ENCODE results near the gene TRIM5. TPM values are rescaled to one million over a fixed set of nuclear protein-coding genes. Genes with fewer than 3 reads are reported as not detected.

The TRIM5 gene
- total RNA-seq, 2 donors from 2014 or later: 7.9 to 10.0 TPM

DNA sequence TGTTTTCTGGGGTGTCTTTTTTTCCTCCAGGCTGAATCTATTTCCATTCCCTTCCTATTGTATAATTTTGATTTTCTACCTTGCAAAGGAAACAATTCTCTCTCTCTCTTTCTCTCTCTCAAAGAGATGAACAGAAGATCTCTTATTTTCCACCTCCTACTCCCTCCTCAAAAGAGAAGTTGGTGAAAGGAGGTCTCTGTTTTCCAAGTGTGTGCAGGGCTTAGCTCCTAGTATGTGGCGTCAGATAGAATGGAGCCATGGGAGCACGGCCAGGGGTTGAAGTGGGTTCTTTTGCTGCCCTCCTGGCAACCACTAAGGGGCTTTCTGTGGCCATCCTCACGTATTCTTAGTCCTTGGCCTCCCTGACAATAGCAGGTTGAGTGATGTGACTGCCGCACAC lies 59.6 kb downstream of the TRIM5 start:
- Histone ChIP-seq H3K9me3 (no peaks in the 10 kb centered on the region), H3K4me3 (peak overlapping the region; percentile 46 to 56), H3K27me3 (no peaks in the 10 kb centered on the region), H3K4me1 (peaks cover 0 to 21% of the 10 kb centered on the region in 2 donors), H3K36me3 (no peaks in the 10 kb centered on the region), H3K27ac (peak overlapping the region; percentile 50 to 61)
- TF ChIP-seq, protein P1, sequence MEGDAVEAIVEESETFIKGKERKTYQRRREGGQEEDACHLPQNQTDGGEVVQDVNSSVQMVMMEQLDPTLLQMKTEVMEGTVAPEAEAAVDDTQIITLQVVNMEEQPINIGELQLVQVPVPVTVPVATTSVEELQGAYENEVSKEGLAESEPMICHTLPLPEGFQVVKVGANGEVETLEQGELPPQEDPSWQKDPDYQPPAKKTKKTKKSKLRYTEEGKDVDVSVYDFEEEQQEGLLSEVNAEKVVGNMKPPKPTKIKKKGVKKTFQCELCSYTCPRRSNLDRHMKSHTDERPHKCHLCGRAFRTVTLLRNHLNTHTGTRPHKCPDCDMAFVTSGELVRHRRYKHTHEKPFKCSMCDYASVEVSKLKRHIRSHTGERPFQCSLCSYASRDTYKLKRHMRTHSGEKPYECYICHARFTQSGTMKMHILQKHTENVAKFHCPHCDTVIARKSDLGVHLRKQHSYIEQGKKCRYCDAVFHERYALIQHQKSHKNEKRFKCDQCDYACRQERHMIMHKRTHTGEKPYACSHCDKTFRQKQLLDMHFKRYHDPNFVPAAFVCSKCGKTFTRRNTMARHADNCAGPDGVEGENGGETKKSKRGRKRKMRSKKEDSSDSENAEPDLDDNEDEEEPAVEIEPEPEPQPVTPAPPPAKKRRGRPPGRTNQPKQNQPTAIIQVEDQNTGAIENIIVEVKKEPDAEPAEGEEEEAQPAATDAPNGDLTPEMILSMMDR (IDR thresholded peaks at IDR 0.05): no peak
- no peak for DNase-seq (ENCODE audit: low spot score)

DNA sequence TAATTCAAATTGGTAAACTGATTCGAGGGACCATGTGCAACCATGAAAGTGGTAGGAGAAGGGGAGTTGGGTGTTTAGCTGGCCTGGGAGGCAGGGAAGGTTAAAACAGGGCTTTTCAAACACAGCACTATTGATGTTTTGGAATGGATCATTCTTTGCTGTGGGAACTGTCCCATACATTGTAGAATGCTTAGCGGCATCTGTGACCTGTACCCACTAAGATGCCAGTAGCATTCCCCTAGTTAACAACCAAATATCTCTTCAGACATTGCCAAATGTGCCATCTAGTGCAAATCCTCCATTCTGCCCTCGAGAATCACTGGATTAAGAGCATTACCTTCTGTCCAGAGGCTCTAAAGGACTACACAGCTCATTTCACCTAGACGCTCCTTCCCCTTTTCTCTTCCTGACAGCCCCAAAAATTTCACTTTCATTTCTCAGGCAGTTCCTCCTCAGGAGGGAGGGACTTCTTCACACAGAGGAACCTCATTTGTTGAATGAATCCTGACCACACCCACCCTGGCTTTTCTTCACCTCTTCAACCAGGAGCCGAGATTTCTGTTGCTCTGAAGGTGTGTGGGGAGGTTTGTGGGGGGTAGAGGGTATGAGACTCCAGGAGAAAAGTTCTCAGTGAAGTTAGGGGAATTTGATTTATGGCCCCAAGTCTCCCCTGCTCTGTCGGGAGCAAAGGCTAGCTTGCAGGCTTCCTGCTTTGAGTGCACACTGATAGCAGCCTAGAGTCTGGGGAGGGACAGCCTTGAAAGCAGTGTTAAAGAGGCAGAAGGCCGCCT lies 60.2 kb downstream of the TRIM5 start, which contains the start of gene TRIM34:
TRIM34 (plus strand) TSS at position 513 of the 791 bp plus-strand sequence. CDS start 7,331 bp downstream, outside the sequence.
- Histone ChIP-seq H3K27me3 (no peaks in the 10 kb centered on the region), H3K9me3 (no peaks in the 10 kb centered on the region), H3K4me3 (peak within 1 kb of the TSS; percentile 46 to 56), H3K27ac (peak within 1 kb of the TSS; percentile 50 to 61), H3K4me1 (peaks cover 0 to 21% of the 10 kb centered on the region in 2 donors), H3K36me3 (no peaks in the 10 kb centered on the region)
- DNase-seq (ENCODE audit: low spot score): peak; percentile 75
- TF ChIP-seq, protein P1 (IDR thresholded peaks at IDR 0.05): no peak

DNA sequence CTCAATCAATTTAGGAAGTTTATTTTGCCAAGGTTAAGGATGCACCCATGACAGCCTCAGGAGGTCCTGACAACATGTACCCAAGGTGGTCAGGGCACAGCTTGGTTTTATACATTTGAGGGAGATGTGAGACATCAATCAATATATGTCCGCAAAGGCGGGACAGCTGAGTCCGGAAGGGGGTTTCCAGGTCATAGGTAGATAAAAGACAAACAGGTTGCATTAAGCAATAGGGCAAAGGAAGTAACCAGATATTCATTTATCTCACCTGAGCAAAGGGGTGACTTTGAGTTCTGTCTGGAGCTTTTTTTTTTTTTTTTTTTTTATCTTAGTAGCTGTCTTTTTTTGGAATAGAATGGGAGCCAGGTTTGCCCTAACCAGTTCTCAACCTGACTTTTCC lies 62.1 kb downstream of the TRIM5 start:
- no peak for DNase-seq (ENCODE audit: low spot score)
- H3K9me3 ChIP-seq: no peaks in the 10 kb centered on the region
- TF ChIP-seq, protein P1 (IDR thresholded peaks at IDR 0.05): no peak
- no peak overlapping the region for H3K27ac ChIP-seq
- no peaks in the 10 kb centered on the region for H3K36me3 ChIP-seq
- H3K4me1 ChIP-seq: peaks cover 0 to 21% of the 10 kb centered on the region in 2 donors
- no peaks in the 10 kb centered on the region for H3K27me3 ChIP-seq
- H3K4me3 ChIP-seq: no peak overlapping the region

DNA sequence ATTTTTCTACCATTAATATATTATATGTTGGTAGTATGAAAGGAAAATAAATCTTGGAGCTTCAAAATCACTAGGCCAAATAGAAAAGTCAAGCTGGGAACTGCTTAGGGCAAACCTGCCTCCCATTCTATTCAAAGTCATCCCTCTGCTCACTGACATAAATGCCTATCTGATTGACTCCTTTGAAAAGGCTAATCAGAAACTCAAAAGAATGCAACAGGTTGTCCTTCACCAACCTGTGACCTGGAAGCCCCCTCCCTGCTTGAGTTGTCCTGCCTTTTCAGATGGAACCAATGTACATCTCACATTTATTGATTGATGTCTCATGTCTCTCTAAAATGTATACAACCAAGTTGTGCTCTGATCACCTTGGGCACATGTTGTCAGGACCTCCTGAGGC lies 63.3 kb downstream of the TRIM5 start:
- peaks cover 0 to 21% of the 10 kb centered on the region in 2 donors for H3K4me1 ChIP-seq
- H3K4me3 ChIP-seq: no peak overlapping the region
- DNase-seq (ENCODE audit: low spot score): no peak
- no peaks in the 10 kb centered on the region for H3K27me3 ChIP-seq
- no peaks in the 10 kb centered on the region for H3K9me3 ChIP-seq
- H3K27ac ChIP-seq: no peak overlapping the region
- H3K36me3 ChIP-seq: no peaks in the 10 kb centered on the region
- TF ChIP-seq, protein P1 (IDR thresholded peaks at IDR 0.05): no peak

DNA sequence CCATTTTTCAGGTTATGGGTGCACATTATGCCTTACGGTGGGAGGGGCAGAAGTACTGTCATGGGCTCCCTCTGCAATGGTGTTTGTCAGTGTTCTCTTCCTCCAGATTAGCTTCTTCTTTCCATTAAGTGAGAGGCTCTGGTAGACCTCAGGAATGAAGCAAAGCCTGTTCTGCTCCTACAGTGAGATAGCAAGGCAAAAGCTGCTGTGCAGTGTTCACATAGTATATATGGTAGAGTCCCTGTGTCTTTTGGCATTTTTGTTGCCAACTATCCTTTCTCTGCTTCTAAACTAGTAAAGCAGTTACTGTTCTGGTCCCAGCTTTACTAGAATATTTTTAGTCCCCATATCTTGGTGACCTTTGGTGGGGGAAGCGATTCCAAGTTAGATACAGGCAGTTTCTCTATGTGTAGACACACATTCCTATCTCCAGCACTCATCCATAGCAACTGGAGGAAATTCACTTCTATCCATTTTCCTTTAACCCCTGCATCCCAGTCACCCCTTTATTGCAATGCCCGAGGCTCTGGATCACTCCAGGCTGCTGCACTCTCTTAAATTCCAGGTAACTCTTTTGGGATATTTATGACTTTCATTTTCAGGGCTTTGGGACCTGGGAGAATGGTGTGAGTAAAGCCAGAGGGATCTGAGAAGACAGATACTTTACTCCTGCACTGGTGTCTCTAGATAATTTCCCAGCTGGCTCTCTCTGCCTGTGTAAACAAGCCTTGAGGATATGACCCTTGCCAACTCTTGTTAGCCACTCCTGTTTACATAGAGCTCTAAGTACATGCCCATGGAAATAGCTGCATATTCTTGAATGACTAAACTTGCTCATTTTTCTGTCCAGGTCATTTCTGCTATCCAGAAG lies 64.0 kb downstream of the TRIM5 start:
- no peak overlapping the region for H3K4me3 ChIP-seq
- H3K4me1 ChIP-seq: peaks cover 0 to 20% of the 10 kb centered on the region in 2 donors
- H3K9me3 ChIP-seq: no peaks in the 10 kb centered on the region
- no peaks in the 10 kb centered on the region for H3K27me3 ChIP-seq
- DNase-seq (ENCODE audit: low spot score): no peak
- no peaks in the 10 kb centered on the region for H3K36me3 ChIP-seq
- H3K27ac ChIP-seq: peak overlapping the region in 1 of 2 donors; percentile 2
- TF ChIP-seq, protein P1 (IDR thresholded peaks at IDR 0.05): no peak

Measured in right atrium auricular region (tissue), 2 donors.